ENCODE results near the gene NDUFA8. TPM values are rescaled to one million over a fixed set of nuclear protein-coding genes. Genes with fewer than 3 reads are reported as not detected.
A peak's percentile ranks its signal among the peaks of the same experiment; 100 is the strongest.

The NDUFA8 gene
- total and polyA plus RNA-seq, 9 of the 15 experiments (the other 6 are each of a cell fraction or from before 2014, with no cell fraction given), result 105 to 212 (median 133) TPM

GRCh38 chr9:122200960-122201595, 41.5 kb upstream of the NDUFA8 start:
- no peak overlapping the region for H3K4me2 ChIP-seq (ENCODE audit: insufficient read depth, low read length)
- no peak overlapping the region for H3K9ac ChIP-seq (ENCODE audit: insufficient read depth in 1 of 2, low read depth in 2 of 2, low read length in 2 of 2)
- FAIRE-seq (no peak), ATAC-seq (no peak), DNase-seq (ENCODE audit: extremely low read depth in 1 of 4, low spot score in 3 of 4) (no peak)
- CTCF ChIA-PET (ENCODE audit: low intra/inter-chr PET ratio), result no interaction called here
- H3K4me3 ChIP-seq, result no peak overlapping the region
- H3K9me1 ChIP-seq (ENCODE audit: control insufficient read depth, insufficient read depth, low read length), result peaks cover under 1% of the 10 kb centered on the region
- H3K79me2 ChIP-seq (ENCODE audit: control insufficient read depth, insufficient read depth, low read length), result no peaks in the 10 kb centered on the region
- H2AFZ ChIP-seq (ENCODE audit: low read depth, low read length), result no peak overlapping the region
- in situ Hi-C loops (cut with MboI) (no loop called here), intact Hi-C loops (cut with micrococcal nuclease) (no loop called here)
- no TSS peak for BruUV-seq (replicated peaks)
- H4K20me1 ChIP-seq (replicated peaks; ENCODE audit: control insufficient read depth, insufficient read depth, low read length), result 0 out of 2 replicates have a peak, but pooled peaks cover 4% of the 10 kb centered on the region
- H3K27ac ChIP-seq (ENCODE audit: extremely low read depth, low read depth, low read length), result no peak overlapping the region
- TF ChIP-seq ZKSCAN1 (IDR thresholded peaks at IDR 0.05; ENCODE audit: low read depth, low read length), result peak; percentile 84
- TF ChIP-seq, protein P1, sequence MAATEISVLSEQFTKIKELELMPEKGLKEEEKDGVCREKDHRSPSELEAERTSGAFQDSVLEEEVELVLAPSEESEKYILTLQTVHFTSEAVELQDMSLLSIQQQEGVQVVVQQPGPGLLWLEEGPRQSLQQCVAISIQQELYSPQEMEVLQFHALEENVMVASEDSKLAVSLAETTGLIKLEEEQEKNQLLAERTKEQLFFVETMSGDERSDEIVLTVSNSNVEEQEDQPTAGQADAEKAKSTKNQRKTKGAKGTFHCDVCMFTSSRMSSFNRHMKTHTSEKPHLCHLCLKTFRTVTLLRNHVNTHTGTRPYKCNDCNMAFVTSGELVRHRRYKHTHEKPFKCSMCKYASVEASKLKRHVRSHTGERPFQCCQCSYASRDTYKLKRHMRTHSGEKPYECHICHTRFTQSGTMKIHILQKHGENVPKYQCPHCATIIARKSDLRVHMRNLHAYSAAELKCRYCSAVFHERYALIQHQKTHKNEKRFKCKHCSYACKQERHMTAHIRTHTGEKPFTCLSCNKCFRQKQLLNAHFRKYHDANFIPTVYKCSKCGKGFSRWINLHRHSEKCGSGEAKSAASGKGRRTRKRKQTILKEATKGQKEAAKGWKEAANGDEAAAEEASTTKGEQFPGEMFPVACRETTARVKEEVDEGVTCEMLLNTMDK (IDR thresholded peaks at IDR 0.05; ENCODE audit: borderline replicate concordance, insufficient read depth, low read depth, low read length, poor library complexity, severe bottlenecking), result no peak
- TF ChIP-seq MEIS2 (IDR thresholded peaks at IDR 0.05; ENCODE audit: partially characterized antibody), result no peak
- TF ChIP-seq GTF2F1 (IDR thresholded peaks at IDR 0.05; ENCODE audit: low read depth, low read length), result no peak
- peaks cover 31% of the 10 kb centered on the region; the same call in 2 of the 3 replicates for H3K36me3 ChIP-seq (ENCODE audit: control insufficient read depth, insufficient read depth, low read length)
- 75% methylated on average over 7 of the region's 7 CpGs for WGBS (ENCODE audit: insufficient coverage, low coverage, missing lambda C conversion rate)
- no peaks in the 10 kb centered on the region for H3K9me3 ChIP-seq (replicated peaks; ENCODE audit: control insufficient read depth, insufficient read depth, low read depth, low read length)
- POLR2A ChIA-PET, result interaction anchor here (0.6 to 1.1 kb wide), 2 partner anchors 22 to 589 kb away, joined by 3 to 4 read pairs; no protein-coding TSS in a partner anchor
- H3K4me1 ChIP-seq (replicated peaks in 1 of 2; ENCODE audit: control insufficient read depth in 2 of 2, insufficient read depth in 2 of 2, low read length in 2 of 2), result no peaks in the 10 kb centered on the region
- H3K27me3 ChIP-seq (ENCODE audit: control insufficient read depth in 2 of 2, insufficient read depth in 2 of 2, low read length in 2 of 2), result no peaks in the 10 kb centered on the region

Measured in K562 (cell line).